GM19463 (cell line): ENCODE measurements around the gene PSKH1.
"Not testable (repeated sequence)": the region's sequence is repeated elsewhere in the genome, so short reads cannot be mapped to it uniquely, and the experiment has no call there.

ENCODE experiments used
- ATAC-seq: cut with Tn5 transposase; IDR thresholded peaks from one replicate; pipeline ENCODE4 v1.9.1; 2021; ENCODE audit warnings: mild to moderate bottlenecking, moderate library complexity; ENCODE audit not compliant: unreplicated experiment

PSKH1 gene

GRCh38 chr16:67885545-67885944 lies 7.5 kb upstream of the PSKH1 start:
- no peak for ATAC-seq

- ATAC-seq = no peak
Observed at GRCh38 chr16:67885976-67886375, 7.1 kb upstream of the PSKH1 start.

GRCh38 chr16:67886387-67886786 lies 6.7 kb upstream of the PSKH1 start:
- ATAC-seq = no peak

GRCh38 chr16:67888331-67888730 lies 4.7 kb upstream of the PSKH1 start:
- no peak for ATAC-seq

- no peak for ATAC-seq
Observed at GRCh38 chr16:67892375-67892774, 679 bp upstream of the PSKH1 start.

- ATAC-seq = no peak
Observed at GRCh38 chr16:67893743-67894399, 817 bp downstream of the PSKH1 start.

- ATAC-seq = no peak
Observed at GRCh38 chr16:67897231-67897630, 4.2 kb downstream of the PSKH1 start.

GRCh38 chr16:67901734-67902133 lies 8.7 kb downstream of the PSKH1 start:
- no peak for ATAC-seq

GRCh38 chr16:67902831-67903230 lies 9.8 kb downstream of the PSKH1 start:
- ATAC-seq = no peak

- no peak for ATAC-seq
Observed at GRCh38 chr16:67907397-67908180, 14.5 kb downstream of the PSKH1 start.

- no peak for ATAC-seq
Observed at GRCh38 chr16:67909056-67909742, 16.1 kb downstream of the PSKH1 start.

- ATAC-seq = peak; percentile 60
Observed at GRCh38 chr16:67910158-67910557, 17.1 kb downstream of the PSKH1 start.

GRCh38 chr16:67914758-67915495 lies 21.9 kb downstream of the PSKH1 start:
- no peak for ATAC-seq

- not testable (repeated sequence) for ATAC-seq
Observed at GRCh38 chr16:67915496-67915769, 22.4 kb downstream of the PSKH1 start.

GRCh38 chr16:67915831-67916723 lies 23.0 kb downstream of the PSKH1 start:
- ATAC-seq = no peak

GRCh38 chr16:67917140-67917851 lies 24.2 kb downstream of the PSKH1 start:
- ATAC-seq = no peak

GRCh38 chr16:67917852-67918236 lies 24.8 kb downstream of the PSKH1 start:
- ATAC-seq = no peak

- ATAC-seq = no peak
Observed at GRCh38 chr16:67919622-67920221, 26.7 kb downstream of the PSKH1 start.

- no peak for ATAC-seq
Observed at GRCh38 chr16:67922221-67922620, 29.2 kb downstream of the PSKH1 start.
